ENCODE measurements around the gene CKS2.

The CKS2 gene

GRCh38 chr9:89354471-89354870, 43.5 kb downstream of the CKS2 start:
- no peak for TF ChIP-seq CTCF (IDR thresholded peaks at IDR 0.05; ENCODE audit: insufficient read depth, low read depth, low read length, missing control alignments)
- DNase-seq (ENCODE audit: low read depth): no peak
- no peak overlapping the region for H3K4me3 ChIP-seq (ENCODE audit: low read depth, low read length)

- H3K4me3 ChIP-seq (ENCODE audit: low read depth, low read length): no peak overlapping the region
- no peak for TF ChIP-seq CTCF (IDR thresholded peaks at IDR 0.05; ENCODE audit: insufficient read depth, low read depth, low read length, missing control alignments)
- no peak for DNase-seq (ENCODE audit: low read depth)
Measured at GRCh38 chr9:89356782-89357181, 45.8 kb downstream of the CKS2 start.

GRCh38 chr9:89357331-89358197, 46.6 kb downstream of the CKS2 start:
- TF ChIP-seq CTCF (IDR thresholded peaks at IDR 0.05; ENCODE audit: insufficient read depth, low read depth, low read length, missing control alignments): no peak
- no peak for DNase-seq (ENCODE audit: low read depth)
- H3K4me3 ChIP-seq (ENCODE audit: low read depth, low read length): no peak overlapping the region

- DNase-seq (ENCODE audit: low read depth): no peak
- no peak for TF ChIP-seq CTCF (IDR thresholded peaks at IDR 0.05; ENCODE audit: insufficient read depth, low read depth, low read length, missing control alignments)
- H3K4me3 ChIP-seq (ENCODE audit: low read depth, low read length): no peak overlapping the region
Measured at GRCh38 chr9:89358376-89358916, 47.5 kb downstream of the CKS2 start.

GRCh38 chr9:89358985-89359384, 48.0 kb downstream of the CKS2 start:
- H3K4me3 ChIP-seq (ENCODE audit: low read depth, low read length): no peak overlapping the region
- no peak for TF ChIP-seq CTCF (IDR thresholded peaks at IDR 0.05; ENCODE audit: insufficient read depth, low read depth, low read length, missing control alignments)
- no peak for DNase-seq (ENCODE audit: low read depth)

GRCh38 chr9:89359751-89360261, 48.8 kb downstream of the CKS2 start:
- no peak for TF ChIP-seq CTCF (IDR thresholded peaks at IDR 0.05; ENCODE audit: insufficient read depth, low read depth, low read length, missing control alignments)
- no peak for DNase-seq (ENCODE audit: low read depth)
- no peak overlapping the region for H3K4me3 ChIP-seq (ENCODE audit: low read depth, low read length)

Measured in GM12865 (cell line).